ENCODE data around the gene STPG4.

STPG4 gene

GRCh38 chr2:47039913-47040562 lies 115.1 kb downstream of the STPG4 start:
- H3K36me3 ChIP-seq (ENCODE audit: control insufficient read depth, insufficient read depth, low read length) = peaks cover 54% of the 10 kb centered on the region
- H3K9me3 ChIP-seq (ENCODE audit: control insufficient read depth, low read length) = no peaks in the 10 kb centered on the region
- no peak overlapping the region for H3K4me3 ChIP-seq (ENCODE audit: insufficient read depth, low read depth, low read length, poor library complexity, severe bottlenecking)
- H3K27me3 ChIP-seq (replicated peaks; ENCODE audit: control insufficient read depth, insufficient read depth, low read length, poor library complexity, severe bottlenecking) = no peaks in the 10 kb centered on the region
- no peaks in the 10 kb centered on the region for H3K4me1 ChIP-seq (ENCODE audit: control insufficient read depth, insufficient read depth, low read length, poor library complexity, severe bottlenecking)
- DNase-seq = no peak
- no peak overlapping the region for H3K27ac ChIP-seq (ENCODE audit: insufficient read depth, low read length, poor library complexity, severe bottlenecking)

DNA sequence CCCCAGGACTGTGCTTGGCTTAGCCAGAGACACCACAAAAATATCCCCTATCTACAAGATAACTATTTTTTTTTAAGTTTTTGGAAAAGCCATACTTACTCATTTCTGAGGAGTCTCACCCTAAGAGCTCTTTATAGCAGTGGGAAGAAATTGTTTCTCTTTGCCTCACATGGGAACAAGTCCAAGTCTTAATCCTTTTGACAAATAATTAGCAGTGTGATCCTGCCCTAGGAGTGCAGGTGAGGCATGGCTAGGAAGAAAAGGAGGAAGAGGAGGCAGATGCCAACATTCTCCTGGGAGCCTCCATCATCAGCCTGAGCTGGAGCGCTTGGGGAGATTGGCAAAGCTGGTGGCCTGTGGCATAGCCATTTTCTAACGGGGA lies 115.6 kb downstream of the STPG4 start:
- H3K4me1 ChIP-seq (ENCODE audit: control insufficient read depth, insufficient read depth, low read length, poor library complexity, severe bottlenecking) = no peaks in the 10 kb centered on the region
- DNase-seq = no peak
- H3K36me3 ChIP-seq (ENCODE audit: control insufficient read depth, insufficient read depth, low read length) = peaks cover 55% of the 10 kb centered on the region
- no peaks in the 10 kb centered on the region for H3K9me3 ChIP-seq (ENCODE audit: control insufficient read depth, low read length)
- no peaks in the 10 kb centered on the region for H3K27me3 ChIP-seq (replicated peaks; ENCODE audit: control insufficient read depth, insufficient read depth, low read length, poor library complexity, severe bottlenecking)
- H3K27ac ChIP-seq (ENCODE audit: insufficient read depth, low read length, poor library complexity, severe bottlenecking) = no peak overlapping the region
- no peak overlapping the region for H3K4me3 ChIP-seq (ENCODE audit: insufficient read depth, low read depth, low read length, poor library complexity, severe bottlenecking)

- Histone ChIP-seq H3K9me3 (ENCODE audit: control insufficient read depth, low read length) (no peaks in the 10 kb centered on the region), H3K27me3 (replicated peaks; ENCODE audit: control insufficient read depth, insufficient read depth, low read length, poor library complexity, severe bottlenecking) (no peaks in the 10 kb centered on the region), H3K4me3 (ENCODE audit: insufficient read depth, low read depth, low read length, poor library complexity, severe bottlenecking) (no peak overlapping the region), H3K27ac (ENCODE audit: insufficient read depth, low read length, poor library complexity, severe bottlenecking) (no peak overlapping the region), H3K4me1 (ENCODE audit: control insufficient read depth, insufficient read depth, low read length, poor library complexity, severe bottlenecking) (no peaks in the 10 kb centered on the region), H3K36me3 (ENCODE audit: control insufficient read depth, insufficient read depth, low read length) (peaks cover 56% of the 10 kb centered on the region)
- no peak for DNase-seq
These were observed 116.2 kb downstream of the STPG4 start for GRCh38 chr2:47038656-47039488.

DNA sequence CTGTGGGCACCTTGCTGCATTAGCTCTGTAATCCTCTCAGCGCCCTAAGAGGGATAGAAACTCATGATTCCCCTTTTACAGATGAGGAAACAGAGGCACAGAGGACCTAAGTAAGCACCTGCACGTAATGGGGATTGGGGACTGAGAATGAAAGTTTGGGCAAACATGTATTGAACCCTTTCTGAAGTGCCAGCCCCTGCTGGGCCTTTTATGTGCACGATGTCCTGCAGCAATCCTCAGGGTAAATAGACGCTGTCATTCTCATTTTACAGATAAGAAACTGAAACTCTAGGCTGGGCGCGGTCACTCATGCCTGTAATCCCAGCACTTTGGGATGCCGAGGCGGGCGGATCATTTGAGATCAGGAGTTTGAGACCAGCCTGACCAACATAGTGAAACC lies 117.4 kb downstream of the STPG4 start:
- Histone ChIP-seq H3K27ac (ENCODE audit: insufficient read depth, low read length, poor library complexity, severe bottlenecking) (no peak overlapping the region), H3K9me3 (ENCODE audit: control insufficient read depth, low read length) (no peaks in the 10 kb centered on the region), H3K4me1 (ENCODE audit: control insufficient read depth, insufficient read depth, low read length, poor library complexity, severe bottlenecking) (no peaks in the 10 kb centered on the region), H3K27me3 (replicated peaks; ENCODE audit: control insufficient read depth, insufficient read depth, low read length, poor library complexity, severe bottlenecking) (no peaks in the 10 kb centered on the region), H3K4me3 (ENCODE audit: insufficient read depth, low read depth, low read length, poor library complexity, severe bottlenecking) (no peak overlapping the region), H3K36me3 (ENCODE audit: control insufficient read depth, insufficient read depth, low read length) (peaks cover 60% of the 10 kb centered on the region)
- DNase-seq = no peak
